ENCODE measurements around the gene SEC24C. TPM values are rescaled to one million over a fixed set of nuclear protein-coding genes. Genes with fewer than 3 reads are reported as not detected.
"Not testable (repeated sequence)": the region's sequence is repeated elsewhere in the genome, so short reads cannot be mapped to it uniquely, and the experiment has no call there.

SEC24C gene
- total RNA-seq, 6 experiments from 2014 or later: 90.8 to 108 (median 97.7) TPM

DNA sequence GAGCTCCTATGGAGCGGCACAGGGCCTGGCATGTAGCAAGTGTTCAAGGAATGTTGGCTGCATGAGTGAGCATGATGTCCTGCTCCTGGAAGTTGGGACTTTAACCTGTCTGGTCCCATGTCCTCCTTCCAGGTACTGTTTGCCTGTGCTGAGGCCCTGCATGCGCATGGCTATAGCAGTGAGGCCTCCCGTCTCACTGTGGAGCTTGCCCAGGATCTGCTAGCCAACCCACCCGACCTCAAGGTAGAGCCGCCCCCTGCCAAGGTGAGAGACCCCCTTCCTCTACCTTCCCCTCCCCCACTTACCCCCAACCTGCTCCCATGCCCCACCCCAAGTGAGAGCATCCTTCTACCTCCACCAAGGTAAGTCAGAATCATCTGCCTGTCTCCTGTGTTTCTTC lies 49.3 kb downstream of the SEC24C start:
- H3K27ac Mint-ChIP-seq: no peak overlapping the region; the same call in 1 of the 2 replicates
- DNase-seq: no peak
- 0 out of 2 replicates have a peak, but pooled peaks cover 7% of the 10 kb centered on the region for H3K27me3 Mint-ChIP-seq (ENCODE audit: insufficient read depth)
- H3K36me3 Mint-ChIP-seq (ENCODE audit: low read depth): peaks cover 34% of the 10 kb centered on the region
- H3K4me3 Mint-ChIP-seq: no peak overlapping the region
- no peaks in the 10 kb centered on the region for H3K4me1 Mint-ChIP-seq (ENCODE audit: low read depth)
- no peaks in the 10 kb centered on the region for H3K9me3 Mint-ChIP-seq
- TF ChIP-seq CTCF (IDR thresholded peaks at IDR 0.05): no peak

- H3K9me3 Mint-ChIP-seq, H3K4me3 Mint-ChIP-seq: not testable (repeated sequence)
- H3K36me3 Mint-ChIP-seq (ENCODE audit: low read depth): peaks cover 24% of the 10 kb centered on the region
Measured at GRCh38 chr10:73795491-73795890, 51.3 kb downstream of the SEC24C start.

DNA sequence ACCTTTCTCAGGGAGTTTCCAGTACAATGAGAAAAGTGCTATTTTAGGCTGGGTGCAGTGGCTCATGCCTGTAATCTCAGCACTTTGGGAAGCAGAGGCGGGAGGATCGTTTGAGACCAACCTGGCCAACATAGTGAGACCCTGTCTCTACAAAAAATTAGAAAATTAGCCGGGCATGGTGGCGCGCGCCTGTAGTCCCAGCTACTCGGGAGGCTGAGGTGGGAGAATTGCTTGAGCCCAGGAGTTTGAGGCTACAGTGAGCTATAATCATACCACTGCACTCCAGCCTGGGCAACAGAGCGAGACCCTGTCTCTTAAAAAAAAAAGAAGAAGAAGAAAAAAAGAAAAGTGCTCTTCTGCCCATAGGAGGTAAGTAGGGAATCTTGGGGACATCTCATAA lies 51.9 kb downstream of the SEC24C start:
- not testable (repeated sequence) for H3K4me3 Mint-ChIP-seq; DNase-seq; H3K4me1 Mint-ChIP-seq (ENCODE audit: low read depth); H3K27me3 Mint-ChIP-seq (ENCODE audit: insufficient read depth); H3K27ac Mint-ChIP-seq; H3K9me3 Mint-ChIP-seq
- H3K36me3 Mint-ChIP-seq (ENCODE audit: low read depth): peaks cover 24% of the 10 kb centered on the region

More at GRCh38 chr10:73795491-73795890, 51.3 kb downstream of the SEC24C start:
- H3K4me1 Mint-ChIP-seq (ENCODE audit: low read depth); H3K27ac Mint-ChIP-seq; H3K27me3 Mint-ChIP-seq (ENCODE audit: insufficient read depth); DNase-seq: not testable (repeated sequence)

- DNase-seq: no peak
- Mint-ChIP-seq H3K36me3 (ENCODE audit: low read depth) (peaks cover 24% of the 10 kb centered on the region), H3K4me3 (no peak overlapping the region), H3K27me3 (ENCODE audit: insufficient read depth) (peaks cover 9% of the 10 kb centered on the region; the same call in 1 of the 2 replicates), H3K27ac (no peak overlapping the region), H3K4me1 (ENCODE audit: low read depth) (peaks cover 6% of the 10 kb centered on the region; the same call in 1 of the 2 replicates), H3K9me3 (no peaks in the 10 kb centered on the region)
- no peak for TF ChIP-seq CTCF (IDR thresholded peaks at IDR 0.05)
Measured at GRCh38 chr10:73796766-73797165, 52.6 kb downstream of the SEC24C start.

DNA sequence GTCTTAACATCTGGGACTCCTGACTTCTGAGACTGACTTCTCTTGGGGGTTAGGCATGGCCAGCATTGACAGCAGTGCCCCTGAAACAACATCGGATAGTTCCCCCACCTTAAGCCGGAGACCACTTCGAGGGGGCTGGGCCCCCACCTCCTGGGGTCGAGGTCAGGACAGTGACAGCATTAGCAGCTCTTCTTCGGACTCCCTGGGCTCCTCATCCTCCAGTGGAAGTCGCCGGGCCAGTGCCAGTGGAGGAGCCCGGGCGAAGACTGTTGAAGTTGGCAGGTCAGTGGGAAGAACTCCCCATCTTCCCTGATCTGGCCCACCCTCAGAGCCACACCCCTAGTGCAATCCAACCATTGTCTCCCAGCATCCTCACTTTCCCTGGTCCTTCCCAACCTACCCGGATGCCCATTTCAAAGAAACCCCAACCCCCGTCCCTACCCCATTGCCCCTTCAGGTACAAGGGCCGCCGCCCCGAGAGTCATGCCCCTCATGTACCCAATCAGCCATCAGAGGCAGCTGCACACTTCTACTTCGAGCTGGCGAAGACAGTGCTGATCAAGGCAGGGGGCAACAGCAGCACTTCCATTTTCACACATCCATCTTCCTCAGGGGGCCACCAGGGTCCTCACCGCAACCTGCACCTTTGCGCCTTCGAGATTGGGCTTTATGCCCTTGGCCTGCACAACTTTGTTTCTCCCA lies 53.3 kb downstream of the SEC24C start:
- peaks cover 9% of the 10 kb centered on the region; the same call in 1 of the 2 replicates for H3K27me3 Mint-ChIP-seq (ENCODE audit: insufficient read depth)

DNA sequence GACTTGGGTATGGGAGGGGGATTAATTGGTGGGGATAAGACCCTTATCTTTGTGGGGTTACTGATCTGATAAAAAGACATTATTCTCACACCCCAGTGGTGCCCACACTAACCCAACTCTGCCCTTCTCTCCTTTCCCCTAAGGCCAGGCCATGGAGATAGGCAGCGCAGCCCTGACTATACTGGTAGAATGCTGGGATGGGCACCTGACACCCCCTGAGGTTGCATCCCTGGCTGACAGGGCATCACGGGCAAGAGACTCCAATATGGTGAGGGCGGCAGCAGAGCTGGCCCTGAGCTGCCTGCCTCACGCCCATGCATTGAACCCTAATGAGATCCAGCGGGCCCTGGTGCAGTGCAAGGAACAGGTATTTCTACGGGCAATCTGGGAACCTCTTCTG lies 53.9 kb downstream of the SEC24C start:
- peaks cover 21% of the 10 kb centered on the region for H3K36me3 Mint-ChIP-seq (ENCODE audit: low read depth)
- DNase-seq: no peak
- H3K27ac Mint-ChIP-seq: no peak overlapping the region
- no peaks in the 10 kb centered on the region for H3K9me3 Mint-ChIP-seq
- peaks cover 9% of the 10 kb centered on the region; the same call in 1 of the 2 replicates for H3K27me3 Mint-ChIP-seq (ENCODE audit: insufficient read depth)
- peaks cover 6% of the 10 kb centered on the region; the same call in 1 of the 2 replicates for H3K4me1 Mint-ChIP-seq (ENCODE audit: low read depth)
- H3K4me3 Mint-ChIP-seq: no peak overlapping the region
- TF ChIP-seq CTCF (IDR thresholded peaks at IDR 0.05): no peak

More for the DNA sequence above, 53.3 kb downstream of the SEC24C start:
- peaks cover 24% of the 10 kb centered on the region for H3K36me3 Mint-ChIP-seq (ENCODE audit: low read depth)
- peaks cover 6% of the 10 kb centered on the region; the same call in 1 of the 2 replicates for H3K4me1 Mint-ChIP-seq (ENCODE audit: low read depth)
- no peak for DNase-seq
- no peaks in the 10 kb centered on the region for H3K9me3 Mint-ChIP-seq
- H3K4me3 Mint-ChIP-seq: no peak overlapping the region
- TF ChIP-seq CTCF (IDR thresholded peaks at IDR 0.05): no peak
- H3K27ac Mint-ChIP-seq: no peak overlapping the region
